Mononuclear cell (primary cell): ENCODE measurements around the gene PCDHB5. TPM values are rescaled to one million over a fixed set of nuclear protein-coding genes. Genes with fewer than 3 reads are reported as not detected.
"Not testable (repeated sequence)": the region's sequence is repeated elsewhere in the genome, so short reads cannot be mapped to it uniquely, and the experiment has no call there.

Source experiments
- H3K27me3 ChIP-seq: 2 replicates; pipeline ENCODE4 v1.6.0; 2011; ENCODE audit warnings: low read length, control low read depth; ENCODE audit not compliant: insufficient read depth
- H3K4me1 ChIP-seq: 2 replicates; pipeline ENCODE4 v1.5.1; 2011; ENCODE audit warnings: mild to moderate bottlenecking, low read length, control low read depth; ENCODE audit not compliant: insufficient read depth
- H3K4me3 ChIP-seq: 2 replicates; pipeline ENCODE4 v1.5.1; 2011; ENCODE audit warnings: mild to moderate bottlenecking, low read length, moderate library complexity
- H3K9me3 ChIP-seq: 2 replicates; pipeline ENCODE4 v1.5.1; 2011; ENCODE audit warnings: low read depth, mild to moderate bottlenecking, control low read depth, low read length
- total RNA-seq: library from RNA; depleted of rRNA; stranded (reverse); fragments of >200 nt; gene quantifications from one replicate; pipeline ENCODE4 v1.2.3, GENCODE V29; 2012

Gene PCDHB5
- total RNA-seq = 0.10 TPM

DNA sequence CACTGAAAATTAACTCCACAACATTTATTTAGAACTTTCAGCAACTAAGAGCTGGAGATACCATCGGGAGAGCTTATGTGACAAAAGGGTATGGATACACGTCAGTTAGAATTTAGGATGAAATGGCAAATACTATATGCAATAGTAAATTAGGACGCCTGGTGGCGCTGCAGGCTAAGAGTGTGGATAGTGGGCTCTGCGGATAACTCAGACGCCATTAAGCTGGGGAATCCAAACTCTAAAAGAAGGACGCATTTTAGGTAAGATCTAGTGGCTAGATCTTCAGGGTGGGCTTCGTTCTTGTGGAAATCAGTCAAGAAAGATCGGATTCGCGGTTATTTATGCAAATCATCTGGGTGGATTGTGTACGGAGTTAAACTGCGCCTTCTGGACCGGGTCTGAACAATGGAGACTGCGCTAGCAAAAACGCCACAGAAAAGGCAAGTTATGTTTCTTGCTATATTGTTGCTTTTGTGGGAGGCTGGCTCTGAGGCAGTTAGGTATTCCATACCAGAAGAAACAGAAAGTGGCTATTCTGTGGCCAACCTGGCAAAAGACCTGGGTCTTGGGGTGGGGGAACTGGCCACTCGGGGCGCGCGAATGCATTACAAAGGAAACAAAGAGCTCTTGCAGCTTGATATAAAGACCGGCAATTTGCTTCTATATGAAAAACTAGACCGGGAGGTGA, at the start of gene PCDHB5:
Gene PCDHB5 (plus strand): TSS at position 177 of the 688 bp plus-strand sequence. CDS start 229 bp downstream, at position 406.
- peaks cover 12% of the 10 kb centered on the region for H3K27me3 ChIP-seq
- H3K4me3 ChIP-seq = no peak within 1 kb of the TSS
- H3K9me3 ChIP-seq = peaks cover 16% of the 10 kb centered on the region

DNA sequence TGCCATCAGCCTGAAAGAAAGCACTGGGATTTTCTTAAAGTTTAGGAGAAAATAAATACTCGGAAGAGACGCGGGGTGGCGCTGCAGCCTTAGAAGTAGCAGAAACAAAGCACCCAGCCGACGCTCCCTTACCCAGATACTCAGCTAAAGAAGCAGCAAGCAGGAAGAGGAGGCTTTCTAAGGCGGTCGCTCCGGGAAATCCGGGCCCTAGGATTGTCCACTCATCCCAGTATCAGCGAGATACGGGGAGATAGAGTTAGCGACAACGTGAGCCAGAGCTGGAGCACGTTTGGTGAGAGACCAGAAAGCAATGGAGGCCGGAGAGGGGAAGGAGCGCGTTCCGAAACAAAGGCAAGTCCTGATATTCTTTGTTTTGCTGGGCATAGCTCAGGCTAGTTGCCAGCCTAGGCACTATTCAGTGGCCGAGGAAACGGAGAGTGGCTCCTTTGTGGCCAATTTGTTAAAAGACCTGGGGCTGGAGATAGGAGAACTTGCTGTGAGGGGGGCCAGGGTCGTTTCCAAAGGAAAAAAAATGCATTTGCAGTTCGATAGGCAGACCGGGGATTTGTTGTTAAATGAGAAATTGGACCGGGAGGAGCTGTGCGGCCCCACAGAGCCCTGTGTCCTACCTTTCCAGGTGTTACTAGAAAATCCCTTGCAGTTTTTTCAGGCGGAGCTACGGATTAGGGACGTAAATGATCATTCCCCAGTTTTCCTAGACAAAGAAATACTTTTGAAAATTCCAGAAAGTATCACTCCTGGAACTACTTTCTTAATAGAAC, 40.3 kb upstream of the PCDHB5 start, which contains the start of gene PCDHB2:
Gene PCDHB2 (plus strand): TSS at position 135 of the 782 bp plus-strand sequence. CDS start 176 bp downstream, at position 311.
- Histone ChIP-seq H3K4me1 (no peaks in the 10 kb centered on the region), H3K9me3 (peaks cover 5% of the 10 kb centered on the region), H3K4me3 (no peak within 1 kb of the TSS), H3K27me3 (peaks cover 28% of the 10 kb centered on the region)

More for the DNA sequence above, at the start of gene PCDHB5:
- no peaks in the 10 kb centered on the region for H3K4me1 ChIP-seq

DNA sequence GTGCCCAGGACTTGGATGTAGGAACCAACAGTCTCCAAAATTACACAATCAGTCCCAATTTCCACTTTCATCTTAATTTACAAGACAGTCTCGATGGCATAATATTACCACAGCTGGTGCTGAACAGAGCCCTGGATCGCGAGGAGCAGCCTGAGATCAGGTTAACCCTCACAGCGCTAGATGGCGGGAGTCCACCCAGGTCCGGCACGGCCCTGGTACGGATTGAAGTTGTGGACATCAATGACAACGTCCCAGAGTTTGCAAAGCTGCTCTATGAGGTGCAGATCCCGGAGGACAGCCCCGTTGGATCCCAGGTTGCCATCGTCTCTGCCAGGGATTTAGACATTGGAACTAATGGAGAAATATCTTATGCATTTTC, 39.8 kb upstream of the PCDHB5 start:
- Histone ChIP-seq H3K27me3 (peaks cover 28% of the 10 kb centered on the region), H3K4me1 (no peaks in the 10 kb centered on the region), H3K4me3 (no peak overlapping the region), H3K9me3 (peaks cover 5% of the 10 kb centered on the region)

DNA sequence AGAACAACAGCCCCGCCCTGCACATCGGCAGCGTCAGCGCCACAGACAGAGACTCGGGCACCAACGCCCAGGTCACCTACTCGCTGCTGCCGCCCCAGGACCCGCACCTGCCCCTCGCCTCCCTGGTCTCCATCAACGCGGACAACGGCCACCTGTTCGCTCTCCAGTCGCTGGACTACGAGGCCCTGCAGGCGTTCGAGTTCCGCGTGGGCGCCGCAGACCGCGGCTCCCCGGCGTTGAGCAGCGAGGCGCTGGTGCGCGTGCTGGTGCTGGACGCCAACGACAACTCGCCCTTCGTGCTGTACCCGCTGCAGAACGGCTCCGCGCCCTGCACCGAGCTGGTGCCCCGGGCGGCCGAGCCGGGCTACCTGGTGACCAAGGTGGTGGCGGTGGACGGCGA, 38.8 kb upstream of the PCDHB5 start:
- not testable (repeated sequence) for H3K9me3 ChIP-seq, H3K4me3 ChIP-seq, H3K4me1 ChIP-seq
- peaks cover 33% of the 10 kb centered on the region for H3K27me3 ChIP-seq

DNA sequence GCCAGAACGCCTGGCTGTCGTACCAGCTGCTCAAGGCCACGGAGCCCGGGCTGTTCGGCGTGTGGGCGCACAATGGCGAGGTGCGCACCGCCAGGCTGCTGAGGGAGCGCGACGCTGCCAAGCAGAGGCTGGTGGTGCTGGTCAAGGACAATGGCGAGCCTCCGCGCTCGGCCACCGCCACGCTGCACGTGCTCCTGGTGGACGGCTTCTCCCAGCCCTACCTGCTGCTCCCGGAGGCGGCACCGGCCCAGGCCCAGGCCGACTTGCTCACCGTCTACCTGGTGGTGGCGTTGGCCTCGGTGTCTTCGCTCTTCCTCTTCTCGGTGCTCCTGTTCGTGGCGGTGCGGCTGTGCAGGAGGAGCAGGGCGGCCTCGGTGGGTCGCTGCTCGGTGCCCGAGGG, 38.4 kb upstream of the PCDHB5 start:
- not testable (repeated sequence) for H3K4me3 ChIP-seq, H3K4me1 ChIP-seq, H3K9me3 ChIP-seq
- H3K27me3 ChIP-seq = peaks cover 33% of the 10 kb centered on the region

DNA sequence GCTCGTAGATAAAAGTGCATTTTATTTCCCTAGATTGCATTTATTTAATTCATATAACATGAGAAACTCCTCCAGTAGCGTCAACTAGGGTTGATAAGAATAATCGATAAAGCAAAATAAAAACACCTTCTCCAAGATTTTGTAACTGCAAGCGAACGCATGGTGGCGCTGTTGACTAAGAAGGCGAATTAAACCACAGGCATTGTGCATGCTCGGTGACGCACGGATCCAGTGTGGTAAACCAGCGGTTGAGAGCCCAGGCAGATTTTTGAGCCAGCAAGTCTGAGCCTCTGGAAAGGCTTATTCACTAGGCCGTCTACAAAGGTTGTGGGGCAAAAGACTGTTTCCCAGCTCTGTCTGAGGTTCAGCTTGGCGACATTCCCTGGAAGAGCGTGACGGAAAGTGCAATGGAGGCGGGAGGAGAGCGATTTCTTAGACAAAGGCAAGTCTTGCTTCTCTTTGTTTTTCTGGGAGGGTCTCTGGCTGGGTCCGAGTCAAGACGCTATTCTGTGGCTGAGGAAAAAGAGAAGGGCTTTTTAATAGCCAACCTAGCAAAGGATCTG, 34.7 kb upstream of the PCDHB5 start, which contains the start of gene PCDHB3:
Gene PCDHB3 (plus strand): TSS at position 231 of the 563 bp plus-strand sequence. CDS start 177 bp downstream, at position 408.
- Histone ChIP-seq H3K4me1 (no peaks in the 10 kb centered on the region), H3K4me3 (no peak within 1 kb of the TSS), H3K27me3 (peaks cover 10% of the 10 kb centered on the region), H3K9me3 (no peaks in the 10 kb centered on the region)

DNA sequence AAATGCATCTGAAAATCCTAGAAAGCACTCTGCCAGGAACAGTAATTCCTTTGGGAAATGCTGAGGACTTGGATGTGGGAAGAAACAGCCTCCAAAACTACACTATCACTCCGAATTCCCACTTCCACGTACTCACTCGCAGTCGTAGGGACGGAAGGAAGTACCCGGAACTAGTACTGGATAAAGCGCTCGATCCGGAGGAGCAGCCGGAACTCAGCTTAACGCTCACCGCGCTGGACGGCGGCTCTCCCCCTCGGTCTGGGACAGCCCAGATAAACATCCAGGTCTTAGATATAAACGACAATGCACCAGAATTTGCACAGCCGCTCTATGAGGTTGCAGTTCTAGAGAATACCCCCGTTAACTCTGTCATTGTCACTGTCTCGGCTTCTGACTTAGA, 33.9 kb upstream of the PCDHB5 start:
- Histone ChIP-seq H3K4me1 (no peaks in the 10 kb centered on the region), H3K9me3 (no peaks in the 10 kb centered on the region)

DNA sequence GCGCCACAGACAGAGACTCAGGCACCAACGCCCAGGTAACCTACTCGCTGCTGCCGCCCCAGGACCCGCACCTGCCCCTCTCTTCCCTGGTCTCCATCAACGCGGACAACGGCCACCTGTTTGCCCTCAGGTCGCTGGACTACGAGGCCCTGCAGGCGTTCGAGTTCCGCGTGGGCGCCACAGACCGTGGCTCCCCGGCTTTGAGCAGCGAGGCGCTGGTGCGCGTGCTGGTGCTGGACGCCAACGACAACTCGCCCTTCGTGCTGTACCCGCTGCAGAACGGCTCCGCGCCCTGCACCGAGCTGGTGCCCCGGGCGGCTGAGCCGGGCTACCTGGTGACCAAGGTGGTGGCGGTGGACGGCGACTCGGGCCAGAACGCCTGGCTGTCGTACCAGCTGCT, 32.9 kb upstream of the PCDHB5 start:
- H3K4me1 ChIP-seq, H3K4me3 ChIP-seq, H3K9me3 ChIP-seq, H3K27me3 ChIP-seq: not testable (repeated sequence)

More for the DNA sequence above, 33.9 kb upstream of the PCDHB5 start:
- peaks cover 6% of the 10 kb centered on the region for H3K27me3 ChIP-seq
- no peak overlapping the region for H3K4me3 ChIP-seq

DNA sequence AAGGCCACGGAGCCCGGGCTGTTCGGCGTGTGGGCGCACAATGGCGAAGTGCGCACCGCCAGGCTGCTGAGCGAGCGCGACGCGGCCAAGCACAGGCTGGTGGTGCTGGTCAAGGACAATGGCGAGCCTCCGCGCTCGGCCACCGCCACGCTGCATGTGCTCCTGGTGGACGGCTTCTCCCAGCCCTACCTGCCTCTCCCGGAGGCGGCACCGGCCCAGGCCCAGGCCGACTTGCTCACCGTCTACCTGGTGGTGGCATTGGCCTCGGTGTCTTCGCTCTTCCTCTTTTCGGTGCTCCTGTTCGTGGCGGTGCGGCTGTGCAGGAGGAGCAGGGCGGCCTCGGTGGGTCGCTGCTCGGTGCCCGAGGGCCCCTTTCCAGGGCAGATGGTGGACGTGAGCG, 32.5 kb upstream of the PCDHB5 start:
- H3K4me3 ChIP-seq, H3K4me1 ChIP-seq, H3K9me3 ChIP-seq, H3K27me3 ChIP-seq: not testable (repeated sequence)

DNA sequence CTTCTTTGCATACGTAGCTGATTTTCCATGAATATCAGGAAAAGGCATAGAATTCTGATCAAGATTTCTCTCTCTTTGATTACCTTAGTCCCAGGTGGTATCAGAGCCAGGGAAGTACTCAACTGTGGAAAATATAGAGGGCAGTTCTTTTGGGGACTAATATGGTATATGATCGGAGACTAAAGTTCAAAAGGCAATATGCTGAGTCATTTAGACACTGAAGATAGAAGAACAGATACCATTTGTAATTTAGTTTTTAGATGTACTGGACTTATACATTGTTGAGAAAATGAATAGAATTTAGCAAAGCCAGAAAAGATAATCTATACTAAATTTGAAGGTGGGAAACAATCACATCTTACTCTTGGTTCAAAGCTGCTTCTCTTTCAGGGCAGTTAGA, 29.7 kb upstream of the PCDHB5 start:
- no peaks in the 10 kb centered on the region for H3K9me3 ChIP-seq

DNA sequence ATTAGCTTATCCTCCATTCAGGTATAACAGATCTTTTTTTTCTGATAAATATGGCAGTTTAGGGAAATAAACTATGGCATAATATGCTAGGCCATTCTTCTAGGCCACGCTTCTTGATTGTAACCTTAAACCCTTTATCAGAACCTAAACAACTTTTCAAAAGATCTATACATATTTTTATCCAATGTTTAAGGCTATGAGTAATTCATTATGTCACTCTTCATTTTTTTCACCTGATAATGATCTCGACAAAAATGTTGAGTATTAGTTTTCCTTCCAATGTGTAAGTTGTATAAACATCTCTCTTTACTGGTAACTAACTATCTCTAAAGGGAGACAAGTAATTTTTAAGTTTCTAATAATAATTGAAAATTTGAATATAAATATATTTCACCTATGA, 15.8 kb upstream of the PCDHB5 start:
- peaks cover 12% of the 10 kb centered on the region for H3K27me3 ChIP-seq
- no peaks in the 10 kb centered on the region for H3K4me1 ChIP-seq
- H3K9me3 ChIP-seq = peaks cover 21% of the 10 kb centered on the region
- H3K4me3 ChIP-seq = no peak overlapping the region

More for the DNA sequence above, 29.7 kb upstream of the PCDHB5 start:
- H3K4me1 ChIP-seq = no peaks in the 10 kb centered on the region
- H3K27me3 ChIP-seq = peaks cover 5% of the 10 kb centered on the region
- H3K4me3 ChIP-seq = no peak overlapping the region

DNA sequence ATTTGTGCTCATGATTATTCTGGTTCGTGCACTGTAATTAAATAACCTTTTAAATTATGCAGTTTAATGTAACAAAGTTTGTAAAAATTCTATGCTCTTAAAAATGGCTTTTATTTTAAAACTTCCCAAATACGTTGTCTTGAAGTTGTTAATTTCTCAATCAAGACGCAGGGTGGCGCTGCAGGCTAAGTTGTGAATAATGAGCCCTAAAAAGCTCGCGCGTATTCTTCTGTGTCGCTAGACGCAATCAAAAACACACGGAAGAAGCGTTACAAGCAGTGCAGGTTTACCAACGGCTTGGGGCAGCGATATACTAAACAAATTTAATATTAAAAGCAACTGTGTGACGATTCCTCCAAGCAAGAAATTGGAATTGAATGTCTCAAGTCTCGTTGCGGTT, 13.4 kb upstream of the PCDHB5 start, which contains the start of gene PCDHB4:
Gene PCDHB4 (plus strand): TSS at position 256 of the 400 bp plus-strand sequence. CDS start 181 bp downstream, outside the sequence.
- Histone ChIP-seq H3K4me1 (no peaks in the 10 kb centered on the region), H3K9me3 (peaks cover 3% of the 10 kb centered on the region), H3K27me3 (peaks cover 15% of the 10 kb centered on the region), H3K4me3 (no peak within 1 kb of the TSS)

DNA sequence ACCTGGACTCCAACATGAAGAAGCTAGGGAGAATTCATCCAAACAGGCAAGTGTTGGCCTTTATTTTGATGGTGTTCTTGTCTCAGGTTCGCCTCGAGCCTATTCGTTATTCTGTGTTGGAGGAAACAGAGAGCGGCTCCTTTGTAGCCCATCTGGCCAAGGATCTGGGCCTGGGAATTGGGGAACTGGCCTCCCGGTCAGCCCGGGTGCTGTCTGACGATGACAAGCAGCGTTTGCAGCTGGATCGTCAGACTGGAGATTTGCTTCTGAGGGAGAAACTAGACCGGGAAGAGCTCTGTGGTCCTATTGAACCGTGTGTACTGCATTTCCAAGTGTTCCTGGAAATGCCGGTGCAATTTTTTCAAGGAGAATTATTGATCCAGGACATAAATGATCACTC, 13.0 kb upstream of the PCDHB5 start:
- H3K27me3 ChIP-seq = peaks cover 15% of the 10 kb centered on the region
- no peaks in the 10 kb centered on the region for H3K4me1 ChIP-seq
- no peaks in the 10 kb centered on the region for H3K9me3 ChIP-seq
- H3K4me3 ChIP-seq = no peak overlapping the region

DNA sequence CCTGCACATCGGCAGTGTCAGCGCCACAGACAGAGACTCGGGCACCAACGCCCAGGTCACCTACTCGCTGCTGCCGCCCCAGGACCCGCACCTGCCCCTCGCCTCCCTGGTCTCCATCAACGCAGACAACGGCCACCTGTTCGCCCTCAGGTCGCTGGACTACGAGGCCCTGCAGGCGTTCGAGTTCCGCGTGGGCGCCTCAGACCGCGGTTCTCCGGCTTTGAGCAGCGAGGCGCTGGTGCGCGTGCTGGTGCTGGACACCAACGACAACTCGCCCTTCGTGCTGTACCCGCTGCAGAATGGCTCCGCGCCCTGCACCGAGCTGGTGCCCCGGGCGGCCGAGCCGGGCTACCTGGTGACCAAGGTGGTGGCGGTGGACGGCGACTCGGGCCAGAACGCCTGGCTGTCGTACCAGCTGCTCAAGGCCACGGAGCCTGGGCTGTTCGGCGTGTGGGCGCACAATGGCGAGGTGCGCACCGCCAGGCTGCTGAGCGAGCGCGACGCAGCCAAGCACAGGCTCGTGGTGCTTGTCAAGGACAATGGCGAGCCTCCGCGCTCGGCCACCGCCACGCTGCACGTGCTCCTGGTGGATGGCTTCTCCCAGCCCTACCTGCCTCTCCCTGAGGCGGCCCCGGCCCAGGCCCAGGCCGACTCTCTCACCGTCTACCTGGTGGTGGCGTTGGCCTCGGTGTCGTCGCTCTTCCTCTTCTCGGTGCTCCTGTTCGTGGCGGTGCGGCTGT, 11.4 kb upstream of the PCDHB5 start:
- not testable (repeated sequence) for H3K4me1 ChIP-seq, H3K9me3 ChIP-seq, H3K4me3 ChIP-seq
- H3K27me3 ChIP-seq = peaks cover 15% of the 10 kb centered on the region

DNA sequence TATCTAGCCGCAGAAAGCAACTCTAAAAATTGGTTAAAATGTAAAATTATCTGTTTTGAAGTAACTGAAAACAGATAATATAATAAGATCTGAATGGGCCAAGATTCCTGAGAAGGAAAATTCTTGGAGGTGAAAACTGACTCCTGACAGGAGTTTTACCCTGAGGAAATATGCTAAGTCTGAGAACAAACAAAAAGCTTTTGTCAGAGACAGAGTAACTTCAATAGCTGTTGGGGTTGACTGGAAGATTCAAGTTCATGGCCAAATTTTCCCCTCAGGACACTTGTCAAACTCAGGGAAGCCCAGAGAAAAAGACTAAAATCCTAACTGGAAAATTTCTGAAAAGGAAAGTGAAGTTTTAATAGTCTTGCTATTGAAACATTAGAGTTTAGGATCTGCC, 7.7 kb upstream of the PCDHB5 start:
- H3K4me1 ChIP-seq = no peaks in the 10 kb centered on the region
- H3K27me3 ChIP-seq = peaks cover 12% of the 10 kb centered on the region
- H3K9me3 ChIP-seq = no peaks in the 10 kb centered on the region
- H3K4me3 ChIP-seq = no peak overlapping the region
